B cell (primary cell): ENCODE data around the gene NECTIN4.

Experiments used
- CTCF ChIP-seq: fragments of 200-600 bp; IDR thresholded peaks from one replicate; pipeline ENCODE4 v1.8.0; 2022; ENCODE audit warnings: antibody characterized with exemption, mild to moderate bottlenecking
- EZH2 ChIP-seq: IDR thresholded peaks from 2 replicates; pipeline ENCODE4 v1.6.1; 2012; ENCODE audit warnings: borderline replicate concordance, low read depth, mild to moderate bottlenecking, moderate library complexity, low read length; ENCODE audit not compliant: insufficient read depth, poor library complexity, severe bottlenecking

GRCh38 chr1:161070761-161071160 lies 18.6 kb downstream of the NECTIN4 start:
- TF ChIP-seq CTCF (no peak), EZH2 (no peak)
